ENCODE results near the gene KCNIP3. TPM values are rescaled to one million over a fixed set of nuclear protein-coding genes. Genes with fewer than 3 reads are reported as not detected.

Gene KCNIP3
- total RNA-seq, 1 experiment from 2014 or later: not detected

GRCh38 chr2:95344656-95345055, 47.5 kb downstream of the KCNIP3 start:
- Histone ChIP-seq H3K27me3 (replicated peaks; ENCODE audit: control insufficient read depth, insufficient read depth, low read length) (no peaks in the 10 kb centered on the region; the same call in none of the 2 replicates), H3K9me3 (no peaks in the 10 kb centered on the region), H3K4me1 (peaks cover 3% of the 10 kb centered on the region; the same call in 1 of the 2 replicates), H3K36me3 (ENCODE audit: control insufficient read depth, insufficient read depth, low read length) (no peaks in the 10 kb centered on the region), H3K4me3 (ENCODE audit: low read depth, low read length) (no peak overlapping the region)
- Mint-ChIP-seq H3K4me3 (ENCODE audit: unreplicated experiment) (no peak overlapping the region), H3K27ac (ENCODE audit: unreplicated experiment) (no peak overlapping the region), H3K9me3 (ENCODE audit: unreplicated experiment) (no peaks in the 10 kb centered on the region), H3K27me3 (ENCODE audit: insufficient read depth, unreplicated experiment) (peaks cover 23% of the 10 kb centered on the region), H3K4me1 (ENCODE audit: low read depth, unreplicated experiment) (no peaks in the 10 kb centered on the region), H3K36me3 (ENCODE audit: insufficient read depth, unreplicated experiment) (no peaks in the 10 kb centered on the region)
- TF ChIP-seq CTCF (IDR thresholded peaks at IDR 0.05; ENCODE audit: insufficient read depth in 1 of 2, low read depth in 1 of 2, low read length in 1 of 2, severe bottlenecking in 1 of 2, unreplicated experiment in 1 of 2): no peak
- POLR2A ChIA-PET: no interaction called here
- DNase-seq: no peak
- intact Hi-C loops (cut with micrococcal nuclease; ENCODE audit: unreplicated experiment): loop anchor here (1.0 kb wide), 1 partner anchor 58 kb away; the partner anchor contains the start of gene FAHD2A
- BruUV-seq (replicated peaks): no TSS peak
- CTCF ChIA-PET: interaction anchor here (1.1 to 2.0 kb wide), 2 partner anchors 57 to 113 kb away, joined by 4 to 8 read pairs; partner anchors contain the start of gene FAHD2A

GRCh38 chr2:95345081-95345562, 48.0 kb downstream of the KCNIP3 start:
- ChIA-PET CTCF (interaction anchor here (1.1 to 2.0 kb wide), 4 partner anchors 44 to 114 kb away, joined by 3 to 8 read pairs (median 4); partner anchors contain the start of gene FAHD2A), POLR2A (no interaction called here)
- Mint-ChIP-seq H3K4me3 (ENCODE audit: unreplicated experiment) (peak overlapping the region; percentile 80), H3K4me1 (ENCODE audit: low read depth, unreplicated experiment) (no peaks in the 10 kb centered on the region), H3K9me3 (ENCODE audit: unreplicated experiment) (no peaks in the 10 kb centered on the region), H3K36me3 (ENCODE audit: insufficient read depth, unreplicated experiment) (no peaks in the 10 kb centered on the region), H3K27ac (ENCODE audit: unreplicated experiment) (no peak overlapping the region), H3K27me3 (ENCODE audit: insufficient read depth, unreplicated experiment) (peaks cover 23% of the 10 kb centered on the region)
- BruUV-seq (replicated peaks): no TSS peak
- H3K4me3 ChIP-seq (ENCODE audit: low read depth, low read length): no peak overlapping the region
- no peaks in the 10 kb centered on the region for H3K36me3 ChIP-seq (ENCODE audit: control insufficient read depth, insufficient read depth, low read length)
- intact Hi-C loops (cut with micrococcal nuclease; ENCODE audit: unreplicated experiment): loop anchor here (1.0 kb wide), 1 partner anchor 57 kb away; the partner anchor contains the start of gene FAHD2A
- no peaks in the 10 kb centered on the region; the same call in none of the 2 replicates for H3K27me3 ChIP-seq (replicated peaks; ENCODE audit: control insufficient read depth, insufficient read depth, low read length)
- peaks cover 3% of the 10 kb centered on the region; the same call in 1 of the 2 replicates for H3K4me1 ChIP-seq
- DNase-seq: no peak
- no peaks in the 10 kb centered on the region for H3K9me3 ChIP-seq
- TF ChIP-seq CTCF (IDR thresholded peaks at IDR 0.05; ENCODE audit: insufficient read depth in 1 of 2, low read depth in 1 of 2, low read length in 1 of 2, severe bottlenecking in 1 of 2, unreplicated experiment in 1 of 2): no peak

- Mint-ChIP-seq H3K4me3 (ENCODE audit: unreplicated experiment) (peak overlapping the region; percentile 80), H3K27me3 (ENCODE audit: insufficient read depth, unreplicated experiment) (peaks cover 23% of the 10 kb centered on the region), H3K4me1 (ENCODE audit: low read depth, unreplicated experiment) (no peaks in the 10 kb centered on the region), H3K36me3 (ENCODE audit: insufficient read depth, unreplicated experiment) (no peaks in the 10 kb centered on the region), H3K9me3 (ENCODE audit: unreplicated experiment) (no peaks in the 10 kb centered on the region), H3K27ac (ENCODE audit: unreplicated experiment) (no peak overlapping the region)
- Histone ChIP-seq H3K9me3 (no peaks in the 10 kb centered on the region), H3K4me1 (peaks cover 3% of the 10 kb centered on the region; the same call in 1 of the 2 replicates), H3K36me3 (ENCODE audit: control insufficient read depth, insufficient read depth, low read length) (no peaks in the 10 kb centered on the region), H3K4me3 (ENCODE audit: low read depth, low read length) (peak overlapping the region; percentile 35), H3K27me3 (replicated peaks; ENCODE audit: control insufficient read depth, insufficient read depth, low read length) (no peaks in the 10 kb centered on the region; the same call in none of the 2 replicates)
- DNase-seq: peak; percentile 74 to 89
- intact Hi-C loops (cut with micrococcal nuclease; ENCODE audit: unreplicated experiment): loop anchor here (1.0 to 2.0 kb wide), 2 partner anchors 57 to 383 kb away; partner anchors contain the start of gene FAHD2A
- POLR2A ChIA-PET: no interaction called here
- CTCF ChIA-PET: interaction anchor here (1.1 to 2.0 kb wide), 4 partner anchors 44 to 114 kb away, joined by 3 to 8 read pairs (median 4); partner anchors contain the start of gene FAHD2A
- BruUV-seq (replicated peaks): no TSS peak
- TF ChIP-seq CTCF (IDR thresholded peaks at IDR 0.05; ENCODE audit: insufficient read depth in 1 of 2, low read depth in 1 of 2, low read length in 1 of 2, severe bottlenecking in 1 of 2, unreplicated experiment in 1 of 2): peak; percentile 89 to 90
Measured at GRCh38 chr2:95345563-95346230, 48.5 kb downstream of the KCNIP3 start.

Measured in Caco-2 (cell line).